OCI-LY7 (cell line): Measurements from ENCODE around the gene GPSM1.

Experiments
- CTCF ChIP-seq: fragments of 200-600 bp; sonication (generic); conservative IDR thresholded peaks from 2 replicates; pipeline ENCODE4 v1.5.1; 2014; ENCODE audit warnings: mild to moderate bottlenecking, antibody characterized with exemption, low read length, moderate library complexity, mixed read lengths
- EZH2phosphoT487 ChIP-seq: fragments of 200-600 bp; sonication (generic); IDR thresholded peaks from 2 replicates; pipeline ENCODE4 v1.6.1; 2018; ENCODE audit warnings: low read depth, borderline replicate concordance, mild to moderate bottlenecking, mixed run types, antibody characterized with exemption, low read length, moderate library complexity, mixed read lengths

- TF ChIP-seq EZH2phosphoT487 (no peak), CTCF (no peak)
These were observed 24.8 kb upstream of the GPSM1 start for GRCh38 chr9:136302527-136302926.
